SK-N-SH (cell line): ENCODE data around the gene NFIA.

ENCODE experiments used
- CTCF ChIP-seq: fragments of 200-600 bp; sonication (generic); IDR thresholded peaks from 2 replicates; pipeline ENCODE4 v1.6.1; 2017; ENCODE audit warnings: antibody characterized with exemption, mild to moderate bottlenecking, moderate library complexity
- EP300 ChIP-seq, 2 experiments: IDR thresholded peaks; 2 replicates each; pipeline versions ENCODE4 v1.4.0 to v1.6.1; 2012; ENCODE audit warnings: borderline replicate concordance in 1 of 2, low read depth in 1 of 2, low read length in 1 of 2
- NRF1 ChIP-seq: IDR thresholded peaks from 2 replicates; pipeline ENCODE4 v1.6.1; 2012; ENCODE audit warnings: low read depth, mild to moderate bottlenecking, low read length
- POLR2AphosphoS5 ChIP-seq: IDR thresholded peaks from 2 replicates; pipeline ENCODE4 v1.6.1; 2012; ENCODE audit warnings: low read depth, low read length
- RAD21 ChIP-seq: IDR thresholded peaks from 2 replicates; pipeline ENCODE4 v1.6.1; 2012; ENCODE audit warnings: mild to moderate bottlenecking, low read length
- SMC3 ChIP-seq: IDR thresholded peaks from 2 replicates; pipeline ENCODE4 v1.6.1; 2012; ENCODE audit warnings: low read depth, low read length, improper control_type of control experiment
- TAF1 ChIP-seq: IDR thresholded peaks from 2 replicates; pipeline ENCODE4 v1.6.1; 2012; ENCODE audit warnings: low read depth, mild to moderate bottlenecking, low read length, moderate library complexity, borderline replicate concordance
- USF2 ChIP-seq: fragments of 150-350 bp; IDR thresholded peaks from 2 replicates; pipeline ENCODE4 v1.6.1; 2017; ENCODE audit warnings: antibody characterized with exemption, low read length, low read depth, borderline replicate concordance
- YY1 ChIP-seq: IDR thresholded peaks from 2 replicates; pipeline ENCODE4 v1.4.0; 2012; ENCODE audit warnings: low read depth, mild to moderate bottlenecking
- ZBTB33 ChIP-seq: IDR thresholded peaks from 2 replicates; pipeline ENCODE4 v1.4.0; 2012; ENCODE audit warnings: low read depth, borderline replicate concordance

- TF ChIP-seq CTCF, result no peak
- TF ChIP-seq YY1, result no peak
- TF ChIP-seq EP300 (IDR thresholded peaks at IDR 0.05; ENCODE audit: borderline replicate concordance in 1 of 2, low read depth in 1 of 2, low read length in 1 of 2), result no peak
- no peak for TF ChIP-seq USF2
- TF ChIP-seq POLR2AphosphoS5, result no peak
- TF ChIP-seq RAD21, result no peak
- TF ChIP-seq ZBTB33, result no peak
- no peak for TF ChIP-seq SMC3
- TF ChIP-seq TAF1, result no peak
- TF ChIP-seq NRF1, result no peak
These were observed 69.2 kb downstream of the NFIA start for GRCh38 chr1:61151565-61151964.
